Naive thymus-derived CD4-positive, alpha-beta T cell (primary cell): ENCODE data around the gene IPO13. TPM values are rescaled to one million over a fixed set of nuclear protein-coding genes. Genes with fewer than 3 reads are reported as not detected.

Experiments
- ATAC-seq: fragments of 150-1000 bp; cut with Tn5 transposase; 2 replicates; pipeline ENCODE4 v1.10.0; 2021; ENCODE audit warnings: mild to moderate bottlenecking, moderate library complexity
- CTCF ChIA-PET: fragments of 350-600 bp; sonication (Branson Sonifier 250); formaldehyde crosslinking; loops from one replicate; lab custom pipeline; 2021; ENCODE audit warnings: antibody characterized with exemption; lab: Charles Lee
- POLR2A ChIA-PET: fragments of 350-600 bp; sonication (Branson Sonifier 250); formaldehyde crosslinking; loops from one replicate; lab custom pipeline; 2021; ENCODE audit warnings: antibody characterized with exemption, inconsistent platforms; lab: Charles Lee
- DNase-seq, 9 donors: peaks; one replicate each; pipeline versions ENCODE4 v3.0.0 to v3.0.0-alpha.2; 2020 to 2022; ENCODE audit warnings: mixed read lengths in 1 of 9
- H3K27ac ChIP-seq: one replicate; pipeline ENCODE4 v1.7.0; 2013; ENCODE audit warnings: mild to moderate bottlenecking, low read depth, low read length, moderate library complexity
- H3K27me3 ChIP-seq, 2 donors: one replicate each; pipeline ENCODE4 v1.7.0; 2013; ENCODE audit warnings: low read length in 2 of 2, mild to moderate bottlenecking in 2 of 2, moderate library complexity in 2 of 2; ENCODE audit not compliant: control insufficient read depth in 2 of 2, insufficient read depth in 2 of 2
- H3K36me3 ChIP-seq, 3 experiments: 1 replicate in 2 of 3; 2 replicates in 1 of 3; pipeline ENCODE4 v1.7.0; 2013; ENCODE audit warnings: low read length in 3 of 3, mild to moderate bottlenecking in 3 of 3, moderate library complexity in 1 of 3; ENCODE audit not compliant: insufficient read depth in 3 of 3, control insufficient read depth in 2 of 3
- H3K4me1 ChIP-seq, 2 donors: one replicate each; pipeline ENCODE4 v1.7.0; 2013; ENCODE audit warnings: low read length in 2 of 2, mild to moderate bottlenecking in 2 of 2, moderate library complexity in 1 of 2; ENCODE audit not compliant: control insufficient read depth in 2 of 2, insufficient read depth in 2 of 2
- H3K4me3 ChIP-seq: 2 replicates; pipeline ENCODE4 v1.7.0; 2013; ENCODE audit warnings: mild to moderate bottlenecking, low read length
- H3K9me3 ChIP-seq, 3 experiments: 1 replicate in 2 of 3; 2 replicates in 1 of 3; pipeline ENCODE4 v1.7.0; 2013; ENCODE audit warnings: low read length in 3 of 3; ENCODE audit not compliant: control insufficient read depth in 2 of 3
- H3K27ac Mint-ChIP-seq, 9 donors: one replicate each; pipeline ENCODE4 v1.8.0; 2020 to 2022; ENCODE audit warnings: mixed read lengths in 9 of 9, mild to moderate bottlenecking in 8 of 9, moderate library complexity in 5 of 9, inconsistent platforms in 2 of 9
- H3K27me3 Mint-ChIP-seq, 5 donors: one replicate each; pipeline ENCODE4 v1.8.0; 2021 to 2022; ENCODE audit warnings: mixed read lengths in 5 of 5, mild to moderate bottlenecking in 1 of 5
- H3K36me3 Mint-ChIP-seq, 5 donors: one replicate each; pipeline ENCODE4 v1.8.0; 2020 to 2022; ENCODE audit warnings: mixed read lengths in 5 of 5, mild to moderate bottlenecking in 3 of 5, inconsistent platforms in 1 of 5
- H3K4me1 Mint-ChIP-seq, 7 donors: one replicate each; pipeline ENCODE4 v1.8.0; 2020 to 2022; ENCODE audit warnings: mixed read lengths in 7 of 7, mild to moderate bottlenecking in 3 of 7, inconsistent platforms in 1 of 7
- H3K4me3 Mint-ChIP-seq, 10 donors: one replicate each; pipeline ENCODE4 v1.8.0; 2020 to 2022; ENCODE audit warnings: mild to moderate bottlenecking in 10 of 10, mixed read lengths in 10 of 10, moderate library complexity in 6 of 10, inconsistent platforms in 2 of 10
- H3K9me3 Mint-ChIP-seq, 11 donors: one replicate each; pipeline ENCODE4 v1.8.0; 2020 to 2022; ENCODE audit warnings: mixed read lengths in 11 of 11, mild to moderate bottlenecking in 4 of 11, inconsistent platforms in 1 of 11, moderate library complexity in 1 of 11
- intact Hi-C, 2 donors: fragments of 100-400 bp; cut with micrococcal nuclease; formaldehyde crosslinking; loops; one replicate each; pipeline ENCODE4 v1.15.1; 2023
- polyA plus RNA-seq, 2 donors: library from polyadenylated mRNA; unstranded; fragments of 300-500 nt; fragmentation: Illumina TruSeq; gene quantifications; one replicate each; pipeline ENCODE4 v1.2.3, GENCODE V29; 2021
- total RNA-seq, 6 experiments: library from RNA in 5 of 6; stranded (reverse) in 5 of 6; gene quantifications; 1 replicate in 5 of 6; 2 replicates in 1 of 6; pipeline ENCODE4 v1.2.3 and lab custom pipeline; 2021 to 2026

Gene IPO13
- total and polyA plus RNA-seq, 7 experiments from 2014 or later = 10.1 to 32.3 (median 15.2) TPM

DNA sequence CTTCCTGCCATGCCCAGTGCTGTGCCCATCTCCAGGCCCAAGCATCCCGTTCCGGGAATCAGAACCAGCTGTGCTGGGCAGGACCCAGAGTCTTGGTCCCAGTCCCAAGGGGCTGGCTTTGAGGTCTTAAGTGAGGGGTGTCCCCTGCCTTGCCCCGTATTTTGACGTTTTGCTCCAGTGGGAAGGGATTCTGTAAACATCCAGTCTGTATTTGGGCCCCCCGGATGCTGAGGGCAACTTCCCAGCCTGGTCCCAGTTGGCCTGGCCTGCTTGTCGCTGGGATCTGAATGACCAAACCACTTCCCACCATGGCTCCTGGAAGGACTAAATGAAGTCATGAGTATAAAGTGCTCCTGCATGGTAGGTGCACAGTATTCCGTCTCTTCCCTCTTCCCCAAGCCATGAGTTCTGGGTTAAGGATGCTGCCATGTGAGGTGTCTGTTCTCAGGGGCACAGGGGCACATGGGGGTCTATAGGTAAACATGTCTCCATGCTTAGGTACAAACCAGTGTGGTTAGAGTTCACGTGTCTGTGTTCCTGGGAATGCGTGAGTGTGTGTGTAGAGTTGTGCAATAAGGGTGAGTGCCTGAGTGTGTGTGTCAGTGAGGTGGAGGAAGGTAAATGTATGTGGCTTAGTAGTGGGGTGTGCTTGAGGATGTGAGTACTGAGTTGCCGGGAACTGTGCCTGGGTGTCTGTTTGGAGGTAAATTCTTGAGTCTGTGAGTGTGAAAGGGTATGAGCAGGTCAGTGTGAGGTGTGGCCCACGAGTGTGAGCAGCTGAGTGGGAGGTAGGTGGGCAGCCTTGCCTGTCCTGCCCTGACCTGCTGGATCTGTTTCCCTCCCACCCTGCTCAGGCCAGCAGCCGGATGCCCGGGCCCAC, 33.7 kb downstream of the IPO13 start:
- peaks cover 25 to 46% (median 37%) of the 10 kb centered on the region in 7 donors for H3K4me1 Mint-ChIP-seq
- DNase-seq = no peak
- no peak for ATAC-seq
- CTCF ChIA-PET = no interaction called here
- POLR2A ChIA-PET = interaction anchor here (1.0 kb wide), 1 partner anchor 10 kb away, joined by 3 read pairs; no protein-coding TSS in a partner anchor
- peaks cover 0 to 15% (median 6%) of the 10 kb centered on the region in 5 donors for H3K27me3 Mint-ChIP-seq
- no peaks in the 10 kb centered on the region for H3K9me3 Mint-ChIP-seq
- Histone ChIP-seq H3K36me3 (peaks cover 0 to 24% (median 11%) of the 10 kb centered on the region in 3 experiments), H3K27ac (no peak overlapping the region), H3K27me3 (peaks cover 0 to 7% of the 10 kb centered on the region in 2 donors), H3K4me3 (no peak overlapping the region), H3K4me1 (peaks cover 16 to 18% of the 10 kb centered on the region in 2 donors), H3K9me3 (no peaks in the 10 kb centered on the region)
- H3K27ac Mint-ChIP-seq = peak overlapping the region in 1 of 9 donors; percentile 81
- H3K36me3 Mint-ChIP-seq = peaks cover 12 to 22% (median 20%) of the 10 kb centered on the region in 5 donors
- intact Hi-C loops = no loop called here
- peak overlapping the region; percentile 61 to 93 (median 86) for H3K4me3 Mint-ChIP-seq

DNA sequence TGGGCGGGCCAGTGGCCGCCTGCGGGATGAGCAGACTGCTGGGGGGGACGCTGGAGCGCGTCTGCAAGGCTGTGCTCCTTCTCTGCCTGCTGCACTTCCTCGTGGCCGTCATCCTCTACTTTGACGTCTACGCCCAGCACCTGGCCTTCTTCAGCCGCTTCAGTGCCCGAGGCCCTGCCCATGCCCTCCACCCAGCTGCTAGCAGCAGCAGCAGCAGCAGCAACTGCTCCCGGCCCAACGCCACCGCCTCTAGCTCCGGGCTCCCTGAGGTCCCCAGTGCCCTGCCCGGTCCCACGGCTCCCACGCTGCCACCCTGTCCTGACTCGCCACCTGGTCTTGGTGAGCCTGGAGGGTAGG, 34.4 kb downstream of the IPO13 start:
- Histone ChIP-seq H3K4me1 (peaks cover 11 to 13% of the 10 kb centered on the region in 2 donors), H3K27ac (no peak overlapping the region), H3K36me3 (peaks cover 0 to 23% (median 11%) of the 10 kb centered on the region in 3 experiments), H3K4me3 (no peak overlapping the region), H3K27me3 (peaks cover 0 to 7% of the 10 kb centered on the region in 2 donors), H3K9me3 (no peaks in the 10 kb centered on the region)
- peaks cover 0 to 15% (median 6%) of the 10 kb centered on the region in 5 donors for H3K27me3 Mint-ChIP-seq
- peak overlapping the region in 1 of 10 donors; percentile 88 for H3K4me3 Mint-ChIP-seq
- peaks cover 21 to 39% (median 32%) of the 10 kb centered on the region in 7 donors for H3K4me1 Mint-ChIP-seq
- ATAC-seq = no peak
- no peak overlapping the region for H3K27ac Mint-ChIP-seq
- DNase-seq = no peak
- POLR2A ChIA-PET = no interaction called here
- intact Hi-C loops = no loop called here
- no peaks in the 10 kb centered on the region for H3K9me3 Mint-ChIP-seq
- H3K36me3 Mint-ChIP-seq = peaks cover 12 to 22% (median 20%) of the 10 kb centered on the region in 5 donors
- CTCF ChIA-PET = no interaction called here

DNA sequence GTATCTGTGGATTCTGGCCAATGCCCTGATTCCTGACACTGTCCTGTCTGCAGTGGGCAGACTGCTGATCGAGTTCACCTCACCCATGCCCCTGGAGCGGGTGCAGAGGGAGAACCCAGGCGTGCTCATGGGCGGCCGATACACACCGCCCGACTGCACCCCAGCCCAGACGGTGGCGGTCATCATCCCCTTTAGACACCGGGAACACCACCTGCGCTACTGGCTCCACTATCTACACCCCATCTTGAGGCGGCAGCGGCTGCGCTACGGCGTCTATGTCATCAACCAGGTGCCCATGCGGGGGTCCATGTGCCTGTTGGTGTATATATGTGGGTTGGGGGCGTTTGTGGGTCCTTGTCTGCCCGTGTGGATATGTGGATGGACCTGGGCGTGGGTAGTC, 34.9 kb downstream of the IPO13 start:
- DNase-seq = no peak
- peaks cover 0 to 15% (median 6%) of the 10 kb centered on the region in 5 donors for H3K27me3 Mint-ChIP-seq
- no peaks in the 10 kb centered on the region for H3K9me3 Mint-ChIP-seq
- H3K4me1 ChIP-seq = peaks cover 9% of the 10 kb centered on the region in 2 donors
- H3K27ac Mint-ChIP-seq = no peak overlapping the region
- intact Hi-C loops = no loop called here
- H3K4me3 Mint-ChIP-seq = peak overlapping the region in 1 of 10 donors; percentile 43
- peaks cover 0 to 7% of the 10 kb centered on the region in 2 donors for H3K27me3 ChIP-seq
- no peak overlapping the region for H3K4me3 ChIP-seq
- no peaks in the 10 kb centered on the region for H3K9me3 ChIP-seq
- ChIA-PET POLR2A (no interaction called here), CTCF (no interaction called here)
- peaks cover 16 to 34% (median 27%) of the 10 kb centered on the region in 7 donors for H3K4me1 Mint-ChIP-seq
- no peak for ATAC-seq
- H3K36me3 ChIP-seq = peaks cover 0 to 20% (median 11%) of the 10 kb centered on the region in 3 experiments
- H3K36me3 Mint-ChIP-seq = peaks cover 12 to 18% (median 17%) of the 10 kb centered on the region in 5 donors
- no peak overlapping the region for H3K27ac ChIP-seq

DNA sequence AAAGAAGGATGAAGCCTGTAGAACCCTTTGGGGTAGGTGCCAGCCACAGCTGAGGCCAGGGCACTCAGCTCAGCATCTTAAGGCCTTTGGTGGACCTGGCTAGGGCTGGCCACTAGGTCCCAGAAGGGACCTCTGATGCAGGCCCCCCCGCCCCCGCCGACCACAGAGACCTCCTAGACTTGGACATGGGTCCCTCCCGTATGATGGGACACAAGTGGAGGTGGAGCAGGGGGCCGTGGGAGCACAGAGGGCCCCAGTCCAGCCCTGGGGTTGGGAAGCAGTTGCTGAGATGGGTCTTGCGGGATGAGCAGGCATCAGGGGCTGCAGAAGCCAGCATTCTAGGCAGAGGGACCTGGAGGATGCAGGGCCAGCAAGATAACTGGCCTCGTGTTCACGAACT, 35.5 kb downstream of the IPO13 start:
- DNase-seq (no peak), ATAC-seq (no peak)
- peak overlapping the region in 1 of 9 donors; percentile 55 for H3K27ac Mint-ChIP-seq
- no peaks in the 10 kb centered on the region for H3K9me3 Mint-ChIP-seq
- ChIA-PET POLR2A (no interaction called here), CTCF (no interaction called here)
- Histone ChIP-seq H3K9me3 (no peaks in the 10 kb centered on the region), H3K36me3 (peaks cover 0 to 14% (median 11%) of the 10 kb centered on the region in 3 experiments), H3K4me3 (no peak overlapping the region), H3K27me3 (peaks cover 0 to 7% of the 10 kb centered on the region in 2 donors), H3K4me1 (peaks cover 5 to 9% of the 10 kb centered on the region in 2 donors), H3K27ac (no peak overlapping the region)
- H3K4me1 Mint-ChIP-seq = peaks cover 10 to 28% (median 21%) of the 10 kb centered on the region in 7 donors
- H3K27me3 Mint-ChIP-seq = peaks cover 0 to 15% (median 6%) of the 10 kb centered on the region in 5 donors
- peaks cover 7 to 12% (median 11%) of the 10 kb centered on the region in 5 donors for H3K36me3 Mint-ChIP-seq
- intact Hi-C loops = no loop called here
- peak overlapping the region in 1 of 10 donors; percentile 9 for H3K4me3 Mint-ChIP-seq

DNA sequence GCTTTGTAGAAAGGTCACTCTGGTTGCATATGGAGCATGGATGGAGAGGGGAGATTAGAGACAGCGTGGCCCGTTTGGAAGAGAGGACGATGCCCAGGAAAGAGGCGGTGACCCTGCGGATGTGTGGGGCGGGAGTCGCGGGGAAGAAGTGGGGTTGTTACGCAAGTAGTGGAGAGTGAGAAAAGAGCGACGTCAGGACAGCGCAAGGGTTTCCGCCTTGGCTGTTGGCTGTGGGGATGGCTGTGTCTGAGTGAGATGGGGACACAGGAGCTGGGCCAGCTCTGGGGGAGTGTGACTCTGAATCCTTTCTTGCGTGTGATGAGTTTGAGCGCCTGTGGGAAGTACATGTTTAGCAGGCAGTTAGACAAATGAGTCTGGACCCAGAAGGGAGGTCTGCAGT, 36.1 kb downstream of the IPO13 start:
- H3K27ac Mint-ChIP-seq = peak overlapping the region in 1 of 9 donors; percentile 55
- peaks cover 4 to 9% of the 10 kb centered on the region in 2 donors for H3K4me1 ChIP-seq
- H3K4me1 Mint-ChIP-seq = peaks cover 4 to 22% (median 15%) of the 10 kb centered on the region in 7 donors
- H3K4me3 ChIP-seq = no peak overlapping the region
- intact Hi-C loops = no loop called here
- H3K9me3 ChIP-seq = no peaks in the 10 kb centered on the region
- H3K27me3 ChIP-seq = peaks cover 0 to 7% of the 10 kb centered on the region in 2 donors
- H3K36me3 Mint-ChIP-seq = peaks cover 2 to 6% (median 5%) of the 10 kb centered on the region in 5 donors
- DNase-seq (no peak), ATAC-seq (peak; percentile 48)
- CTCF ChIA-PET = no interaction called here
- peaks cover 0 to 15% (median 6%) of the 10 kb centered on the region in 5 donors for H3K27me3 Mint-ChIP-seq
- POLR2A ChIA-PET = no interaction called here
- no peak overlapping the region for H3K27ac ChIP-seq
- H3K9me3 Mint-ChIP-seq = no peaks in the 10 kb centered on the region
- H3K4me3 Mint-ChIP-seq = no peak overlapping the region
- peaks cover 0 to 8% (median 7%) of the 10 kb centered on the region in 3 experiments for H3K36me3 ChIP-seq

DNA sequence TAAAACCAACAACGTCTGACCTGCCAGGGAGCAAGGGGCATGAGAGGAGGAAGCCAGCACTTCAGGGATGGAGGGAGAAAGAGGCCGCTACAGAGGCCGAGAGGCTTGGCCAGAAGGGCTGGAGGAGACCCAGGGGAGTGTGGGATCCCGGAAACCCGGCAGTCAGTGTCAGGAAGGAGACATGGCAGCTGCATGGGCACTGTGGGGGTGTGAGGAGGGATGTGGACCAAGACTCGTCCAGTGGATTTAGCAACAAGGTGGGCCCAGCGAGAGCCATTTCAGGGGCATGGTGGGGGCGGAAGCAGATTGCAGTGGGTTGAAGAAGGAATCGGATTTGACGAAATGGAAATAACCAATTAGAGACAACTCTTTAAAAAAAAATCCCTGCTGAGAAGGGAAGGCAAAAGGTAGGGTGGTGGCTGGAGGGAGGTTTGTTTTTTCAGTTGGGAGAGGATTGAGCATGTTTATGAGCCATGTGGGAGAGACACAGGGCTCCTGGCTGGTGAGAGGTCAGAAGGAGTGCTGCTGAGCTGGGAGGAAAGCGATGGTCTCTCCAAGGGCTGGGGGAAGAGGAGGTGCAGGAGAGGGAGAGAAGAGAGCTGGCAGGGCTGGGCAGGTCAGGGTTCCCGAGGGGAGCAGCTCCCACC, 36.6 kb downstream of the IPO13 start:
- ATAC-seq (no peak), DNase-seq (no peak)
- Mint-ChIP-seq H3K36me3 (peaks cover 0 to 1% (median 0%) of the 10 kb centered on the region in 5 donors), H3K27ac (no peak overlapping the region), H3K27me3 (peaks cover 0 to 14% (median 6%) of the 10 kb centered on the region in 5 donors), H3K4me1 (peaks cover 0 to 17% (median 9%) of the 10 kb centered on the region in 7 donors), H3K4me3 (no peak overlapping the region), H3K9me3 (no peaks in the 10 kb centered on the region)
- peaks cover 0 to 3% (median 2%) of the 10 kb centered on the region in 3 experiments for H3K36me3 ChIP-seq
- H3K9me3 ChIP-seq = no peaks in the 10 kb centered on the region
- intact Hi-C loops = no loop called here
- ChIA-PET CTCF (no interaction called here), POLR2A (no interaction called here)
- no peak overlapping the region for H3K27ac ChIP-seq
- no peak overlapping the region for H3K4me3 ChIP-seq
- peaks cover 0 to 7% of the 10 kb centered on the region in 2 donors for H3K27me3 ChIP-seq
- peaks cover 4 to 8% of the 10 kb centered on the region in 2 donors for H3K4me1 ChIP-seq
